Measurements from ENCODE around the gene CBLIF.
A peak's percentile ranks its signal among the peaks of the same experiment; 100 is the strongest.
"Not testable (repeated sequence)": the region's sequence is repeated elsewhere in the genome, so short reads cannot be mapped to it uniquely, and the experiment has no call there.

CBLIF gene

DNA sequence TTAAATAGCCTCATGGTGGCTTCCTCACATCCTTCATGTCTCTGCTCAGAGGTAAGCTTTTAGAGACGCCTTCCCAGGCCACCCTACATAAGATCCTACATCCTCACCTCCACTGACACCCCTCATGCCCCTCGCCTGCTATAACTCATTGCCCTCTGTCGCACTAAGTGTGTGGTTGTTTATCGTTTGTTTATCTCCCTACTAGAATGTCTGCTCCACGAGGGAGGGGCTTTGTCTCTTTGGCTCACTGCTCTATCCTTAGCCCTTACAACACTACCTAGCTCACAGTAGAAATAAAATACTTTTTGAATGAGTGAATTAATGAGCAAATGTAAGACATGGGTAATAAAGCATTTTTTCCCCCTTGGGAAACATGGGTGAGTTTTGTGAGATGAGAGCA is 1.3 kb upstream of the CBLIF start:
- no peak for DNase-seq

GRCh38 chr11:59842316-59842715 is 3.0 kb downstream of the CBLIF start:
- DNase-seq, result no peak

GRCh38 chr11:59841514-59841913 is 3.8 kb downstream of the CBLIF start:
- no peak for DNase-seq

DNA sequence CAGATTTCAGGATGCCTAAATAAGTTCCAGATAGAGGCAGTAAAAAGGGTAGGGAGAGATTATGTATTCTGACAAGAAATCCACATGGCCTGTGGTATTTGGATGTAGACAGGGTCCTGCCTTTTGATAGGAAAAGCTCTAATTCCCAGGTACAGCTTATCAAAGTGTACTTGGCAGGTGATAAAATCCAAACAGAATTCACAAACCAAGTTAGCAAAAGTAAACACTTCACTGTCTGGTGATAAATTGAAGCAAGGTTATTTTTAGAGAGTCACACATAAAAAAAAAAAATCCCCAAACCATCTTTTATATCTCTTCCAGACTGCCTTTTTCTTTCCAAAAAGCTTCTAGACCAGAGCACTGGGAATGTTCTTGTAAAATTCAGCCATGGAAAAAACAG is 5.7 kb downstream of the CBLIF start:
- DNase-seq, result no peak

DNA sequence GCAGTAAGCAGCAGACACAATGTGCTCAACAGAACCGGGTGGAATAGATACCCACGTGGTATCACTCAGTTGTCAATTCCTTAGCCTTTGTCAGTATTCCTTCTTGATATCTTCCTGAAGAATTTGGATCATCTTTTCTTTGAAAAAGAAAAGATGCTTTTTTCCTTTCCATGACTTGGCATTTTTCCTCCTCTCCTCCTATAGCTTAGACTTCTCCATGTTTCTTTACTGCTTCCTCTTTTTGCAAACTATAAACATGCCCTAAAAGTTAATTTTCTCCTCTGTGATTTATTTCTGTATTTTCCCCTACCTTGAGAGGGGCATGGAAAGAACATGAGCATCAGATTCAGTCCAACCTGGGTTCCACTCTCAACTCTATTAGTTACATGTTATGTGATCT is 11.7 kb downstream of the CBLIF start:
- no peak for DNase-seq

GRCh38 chr11:59829358-59829757 is 15.9 kb downstream of the CBLIF start:
- no peak for DNase-seq

- peak; percentile 76 for DNase-seq
These were observed 22.2 kb downstream of the CBLIF start for GRCh38 chr11:59822989-59823566.

DNA sequence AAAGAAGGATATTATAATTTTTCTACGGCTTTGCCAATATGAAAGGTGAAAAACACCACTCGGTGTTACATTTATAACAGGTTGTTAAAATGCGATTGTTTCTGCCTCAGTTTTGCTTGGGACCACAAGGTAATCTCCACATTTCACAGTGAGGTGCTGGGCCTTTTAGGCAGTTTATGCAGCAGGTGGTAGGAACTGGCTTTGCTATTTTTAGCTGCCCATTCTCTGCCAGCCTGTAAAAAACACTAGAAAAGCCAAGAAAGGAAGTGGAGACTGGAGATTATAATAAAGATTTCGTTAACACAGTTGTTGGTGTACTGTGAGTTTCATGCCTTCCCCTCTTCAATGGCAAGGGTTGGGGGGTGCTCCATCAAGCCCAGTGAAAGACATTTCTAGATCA is 26.7 kb downstream of the CBLIF start:
- DNase-seq, result no peak

DNA sequence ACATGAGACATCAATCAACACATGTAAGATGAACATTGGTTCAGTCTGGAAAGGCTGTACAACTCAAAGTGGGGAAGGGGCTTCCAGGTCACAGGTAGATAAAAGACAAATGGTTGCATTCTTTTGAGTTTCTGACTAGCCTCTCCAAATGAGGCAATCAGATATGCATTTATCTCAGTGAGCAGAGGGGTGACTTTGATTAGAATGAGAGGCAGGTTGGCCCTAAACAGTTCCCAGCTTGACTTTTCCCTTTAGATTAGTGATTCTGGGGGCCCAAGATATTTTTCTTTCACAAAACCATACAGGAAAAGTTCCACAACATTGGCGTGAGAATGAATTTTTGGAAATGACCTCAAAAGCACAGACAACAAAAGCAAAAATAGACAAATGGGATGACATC is 28.9 kb downstream of the CBLIF start:
- not testable (repeated sequence) for DNase-seq

DNA sequence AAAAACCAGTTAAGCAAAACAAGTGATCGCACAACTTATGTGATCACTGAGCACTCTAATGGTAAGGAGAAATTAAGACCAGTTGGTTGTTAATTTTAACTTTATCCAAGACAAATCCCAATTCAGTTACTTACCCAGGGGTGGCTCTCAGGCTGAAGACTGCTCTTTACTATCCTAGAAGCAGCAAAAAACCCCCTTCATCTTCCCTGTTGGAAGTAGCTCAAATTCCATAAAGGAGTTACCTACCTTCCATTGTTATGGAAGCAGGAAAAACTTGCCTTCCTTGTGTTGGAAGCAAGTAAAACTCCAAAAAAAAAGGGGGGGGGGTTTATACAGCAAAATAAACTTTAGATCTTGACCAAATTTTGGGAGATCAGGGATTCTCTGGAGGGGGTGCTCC is 29.5 kb downstream of the CBLIF start:
- DNase-seq, result no peak

GRCh38 chr11:59814021-59814420 is 31.3 kb downstream of the CBLIF start:
- peak; percentile 57 for DNase-seq

GRCh38 chr11:59813364-59813763 is 31.9 kb downstream of the CBLIF start:
- no peak for DNase-seq

DNA sequence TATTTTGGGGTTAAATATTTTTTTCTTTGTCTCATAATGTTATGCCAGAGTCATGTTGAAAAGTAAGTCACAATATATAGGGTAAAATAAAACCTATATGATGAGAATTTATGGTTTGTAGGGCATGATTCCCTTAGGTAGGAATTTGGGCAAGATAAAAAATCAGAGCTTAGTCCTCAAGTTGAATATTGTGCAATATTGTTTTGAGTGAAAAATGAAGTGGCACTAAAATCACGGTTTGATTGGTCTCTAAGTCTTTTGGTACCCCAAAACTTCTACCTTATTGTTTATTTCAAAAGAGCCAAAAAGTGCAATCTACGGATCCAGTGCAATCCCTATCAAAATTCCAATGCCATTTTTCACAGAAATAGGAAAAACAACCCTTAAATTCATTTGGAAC is 33.1 kb downstream of the CBLIF start:
- no peak for DNase-seq

GRCh38 chr11:59810911-59811259 is 34.4 kb downstream of the CBLIF start:
- no peak for DNase-seq

DNA sequence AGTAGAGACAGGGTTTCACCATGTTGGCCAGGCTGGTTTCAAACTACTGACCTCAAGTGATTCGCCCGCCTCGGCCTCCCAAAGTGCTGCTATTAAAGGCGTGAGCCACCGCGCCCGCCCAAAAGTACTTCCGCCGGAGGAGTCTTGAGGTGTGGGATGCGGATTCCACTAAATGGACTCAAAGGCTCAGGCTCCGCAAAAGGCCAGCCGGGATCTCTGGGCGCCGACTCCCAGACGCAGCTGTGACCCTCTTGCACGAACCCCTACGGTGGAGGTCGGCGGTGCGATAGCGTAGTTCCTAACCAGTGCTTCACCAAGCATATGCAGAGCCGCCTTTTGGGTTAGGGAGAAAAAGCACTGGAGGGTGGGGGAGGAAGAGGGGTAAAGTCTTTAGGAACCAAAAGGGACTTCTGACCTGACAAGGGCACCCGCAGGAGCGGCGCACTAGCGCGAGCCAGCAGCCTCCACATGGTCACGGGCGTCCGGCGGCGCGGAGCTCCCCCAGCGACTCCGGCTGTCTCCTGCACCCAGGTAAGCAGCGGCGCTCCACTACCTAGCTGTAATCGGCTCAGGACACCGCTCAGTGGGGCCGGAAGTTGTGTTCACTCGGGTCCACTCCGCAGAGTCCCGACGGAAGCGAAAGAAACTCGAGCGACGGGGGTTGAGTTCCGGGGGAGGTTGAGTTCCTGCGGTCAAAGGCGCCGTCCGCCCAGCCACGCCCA is 34.9 kb downstream of the CBLIF start, which contains the start of gene MRPL16:
Gene MRPL16 (minus strand): TSS at position 590 of the 722 bp plus-strand sequence. CDS start 120 bp downstream, at position 470.
- peak; percentile 93 for DNase-seq

GRCh38 chr11:59807047-59807610 is 38.2 kb downstream of the CBLIF start:
- DNase-seq, result no peak

- no peak for DNase-seq
These were observed 41.2 kb downstream of the CBLIF start for GRCh38 chr11:59804061-59804460.

GRCh38 chr11:59802639-59803176 is 42.6 kb downstream of the CBLIF start:
- peak; percentile 77 for DNase-seq

- DNase-seq, result no peak
These were observed 43.2 kb downstream of the CBLIF start for GRCh38 chr11:59801981-59802638.

GRCh38 chr11:59801160-59801706 is 44.1 kb downstream of the CBLIF start:
- DNase-seq, result no peak

DNA sequence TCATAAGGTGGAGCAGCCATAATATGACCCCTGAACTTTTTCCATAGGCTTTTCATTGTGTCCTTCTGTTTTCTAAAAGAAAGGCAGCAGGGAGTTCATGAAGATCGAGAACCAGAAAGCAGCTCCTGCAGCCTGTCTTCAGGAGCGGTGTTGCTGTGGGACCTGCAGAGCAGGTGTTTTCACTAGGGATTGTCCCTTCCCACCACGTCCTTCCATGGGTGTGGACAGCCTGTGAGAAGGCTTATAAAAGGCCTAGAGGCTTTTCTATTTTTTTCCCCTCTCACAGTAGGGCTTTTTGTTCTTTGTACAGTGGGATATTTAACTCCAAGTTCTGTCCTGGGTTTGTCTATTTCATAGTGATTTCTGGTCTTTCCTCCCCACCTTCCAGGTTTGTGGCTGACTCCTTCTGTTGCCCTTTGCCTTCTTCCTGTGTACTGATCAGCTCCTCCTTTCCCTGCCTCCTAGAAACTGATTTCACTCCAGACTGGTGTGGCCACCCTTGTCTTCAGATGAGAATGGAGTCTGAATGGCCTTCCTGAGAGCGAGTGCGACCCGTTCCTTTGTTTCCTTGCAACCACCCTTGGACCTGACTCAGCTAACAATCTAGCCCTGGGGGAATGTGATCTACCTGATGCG is 44.8 kb downstream of the CBLIF start:
- DNase-seq, result no peak

- DNase-seq, result no peak
These were observed 50.9 kb downstream of the CBLIF start for GRCh38 chr11:59794417-59794816.

DNA sequence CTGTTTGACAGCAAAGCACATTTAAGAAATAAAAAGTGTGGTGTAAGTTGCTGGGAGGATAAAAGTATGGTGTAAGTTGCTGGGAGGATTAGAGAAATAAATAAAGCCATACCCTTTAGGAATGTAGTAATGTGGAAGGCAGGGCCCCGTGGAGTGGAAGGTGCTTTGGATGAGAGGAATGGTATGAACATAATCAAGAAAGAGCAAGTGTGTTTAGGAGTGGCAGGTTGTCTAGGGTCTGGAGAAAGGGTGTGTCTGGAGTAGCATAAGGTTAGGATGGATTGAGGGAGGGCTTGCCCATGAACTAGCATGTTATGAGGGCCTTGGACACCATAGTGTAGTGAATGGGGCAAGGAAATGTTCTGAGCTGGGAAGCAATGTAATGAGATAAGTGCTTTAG is 52.8 kb downstream of the CBLIF start:
- DNase-seq, result no peak

Data from suppressor macrophage treated with lipopolysaccharide for 4 hours (primary cell).